NCI-H1048 (cell line): ENCODE results near the gene PYY.
A peak's percentile ranks its signal among the peaks of the same experiment; 100 is the strongest.
"Not testable (repeated sequence)": the region's sequence is repeated elsewhere in the genome, so short reads cannot be mapped to it uniquely, and the experiment has no call there.

Source experiments
- DNase-seq: peaks from one replicate; lab custom pipeline; 2025; lab: John Stamatoyannopoulos, UW

PYY gene

GRCh38 chr17:43953746-43954145 is at the start of gene PYY:
TSS of gene PYY (minus strand) at chr17:43953940. CDS start at chr17:43953483, 457 bp downstream.
- no peak for DNase-seq

DNA sequence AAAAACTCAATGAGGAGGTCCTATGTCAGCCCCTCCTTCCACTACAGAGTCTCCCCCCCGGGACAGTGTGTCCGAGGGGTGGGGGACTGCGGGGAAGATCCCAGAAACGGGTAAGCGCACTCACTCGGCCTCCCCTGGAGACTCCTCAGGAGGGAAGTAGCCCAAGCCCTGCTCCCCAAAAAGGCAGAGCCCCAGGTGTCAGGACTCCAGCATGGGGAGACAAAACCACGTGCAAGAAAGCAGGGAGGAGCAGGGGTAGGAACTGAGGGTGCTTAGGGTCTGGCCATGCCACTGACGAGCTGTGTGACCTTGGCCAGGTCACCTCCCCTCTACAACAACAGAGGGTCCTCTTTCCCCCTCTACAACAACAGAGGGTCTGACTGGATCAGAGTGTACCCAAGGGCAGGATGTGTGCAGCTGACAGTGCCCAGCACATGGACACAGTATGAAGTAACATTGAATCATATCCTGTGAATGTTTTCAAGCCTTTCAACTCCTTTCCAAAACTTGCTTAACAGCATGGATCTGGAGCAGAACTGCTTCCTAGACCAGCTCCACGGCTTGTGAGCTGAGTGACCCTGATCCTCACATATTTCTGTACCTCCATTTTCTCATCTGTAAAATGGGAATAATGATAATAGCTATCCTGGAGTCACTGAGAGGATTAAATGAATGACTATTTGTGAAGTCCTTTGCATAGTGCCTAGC is 48.6 kb upstream of the PYY start:
- DNase-seq: no peak

DNA sequence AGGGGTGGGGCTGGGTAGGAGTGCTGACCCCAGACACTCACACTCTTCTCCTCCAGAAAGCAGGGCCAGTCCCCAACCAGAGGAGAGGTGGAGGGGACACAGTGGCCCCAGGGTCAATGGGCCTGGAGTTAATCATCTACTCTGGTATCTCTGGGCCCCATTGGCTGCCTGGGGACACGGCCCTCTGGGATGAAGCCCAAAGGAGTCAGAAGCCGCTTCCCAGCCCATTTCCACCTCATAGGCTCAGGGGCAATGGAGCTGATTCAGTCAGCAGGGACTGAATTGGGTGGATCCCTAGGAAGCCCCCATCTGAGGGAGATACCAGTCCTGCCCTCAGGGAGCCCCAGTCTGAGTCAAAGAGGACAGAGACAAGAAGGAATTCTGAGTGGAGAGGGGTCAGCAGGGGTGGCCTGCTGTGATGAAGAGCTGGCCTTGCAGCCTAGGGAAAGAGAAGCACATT is 47.8 kb upstream of the PYY start:
- DNase-seq: no peak

GRCh38 chr17:44000871-44001460 is 47.2 kb upstream of the PYY start:
- DNase-seq: no peak

DNA sequence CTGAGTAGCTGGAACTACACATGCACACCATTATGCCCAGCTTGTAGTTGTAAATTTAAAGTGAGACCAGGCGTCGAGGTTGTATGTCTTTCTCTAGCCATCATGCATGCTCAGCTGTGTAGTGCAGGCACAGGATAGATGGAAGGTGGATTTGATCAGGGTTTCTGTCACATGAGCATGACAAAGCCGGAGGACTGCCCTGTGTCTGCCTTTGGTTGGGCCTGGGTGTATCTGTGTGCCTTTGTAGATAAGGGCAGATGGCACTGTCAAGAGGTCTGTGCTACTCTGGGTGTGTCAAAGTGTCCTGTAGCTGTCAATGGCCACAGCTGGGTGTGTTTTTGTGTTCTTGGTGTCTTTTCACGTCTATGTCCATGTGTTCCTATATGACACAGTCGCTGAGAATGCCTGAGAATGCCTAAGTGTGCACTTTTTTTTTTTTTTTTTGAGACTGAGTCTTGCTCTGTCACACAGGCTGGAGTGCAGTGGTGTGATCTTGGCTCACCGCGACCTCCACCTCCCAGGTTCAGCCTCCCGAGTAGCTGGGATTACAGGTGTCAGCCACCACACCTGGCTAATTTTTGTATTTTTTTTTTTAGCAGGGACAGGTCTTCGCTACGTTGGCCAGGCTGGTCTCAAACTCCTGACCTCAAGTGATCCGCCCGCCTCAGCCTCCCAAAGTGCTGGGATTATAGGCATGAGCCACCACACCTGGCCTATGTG is 46.6 kb upstream of the PYY start:
- no peak for DNase-seq

GRCh38 chr17:43999024-43999423 is 45.3 kb upstream of the PYY start:
- DNase-seq: no peak

- no peak for DNase-seq
Observed at GRCh38 chr17:43998552-43998951, 44.8 kb upstream of the PYY start.

DNA sequence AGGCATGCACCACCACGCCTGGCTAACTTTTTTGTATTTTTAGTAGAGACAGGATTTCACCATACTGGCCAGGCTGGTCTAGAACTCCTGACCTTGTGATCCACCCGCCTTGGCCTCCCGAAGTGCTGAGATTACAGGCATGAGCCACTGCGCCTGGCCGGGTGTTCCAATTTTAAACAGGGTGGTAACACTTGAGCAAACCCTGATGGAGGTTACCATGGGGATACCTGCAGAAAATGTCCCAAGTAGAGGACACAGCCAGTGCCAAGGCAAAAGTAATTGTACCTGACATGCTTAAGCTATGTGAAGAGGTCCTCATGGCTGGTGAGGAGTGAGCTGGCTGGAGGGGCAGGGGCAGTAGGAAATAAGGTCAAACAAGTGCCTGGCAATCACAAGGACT is 43.4 kb upstream of the PYY start:
- not testable (repeated sequence) for DNase-seq

DNA sequence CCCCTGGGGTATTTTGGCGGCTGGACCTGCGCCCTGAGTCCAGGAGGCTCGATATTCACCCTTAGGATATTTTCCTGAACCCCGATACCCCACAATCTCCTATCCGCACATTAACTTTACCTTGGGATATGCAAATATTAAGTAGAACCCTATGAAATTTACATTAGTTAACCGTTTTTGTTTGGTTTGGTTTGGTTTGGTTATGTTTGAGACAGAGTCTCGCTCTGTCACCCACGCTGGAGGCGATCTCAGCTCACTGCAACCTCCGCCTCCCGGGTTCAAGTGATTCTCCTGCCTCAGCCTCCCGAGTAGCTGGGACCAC is 41.4 kb upstream of the PYY start:
- no peak for DNase-seq

- peak; percentile 24 for DNase-seq
Observed at GRCh38 chr17:43994272-43995149, 40.8 kb upstream of the PYY start.

GRCh38 chr17:43992641-43993040 is 38.9 kb upstream of the PYY start:
- no peak for DNase-seq

GRCh38 chr17:43988301-43988700 is 34.6 kb upstream of the PYY start:
- no peak for DNase-seq

GRCh38 chr17:43987131-43988021 is 33.6 kb upstream of the PYY start:
- no peak for DNase-seq

DNA sequence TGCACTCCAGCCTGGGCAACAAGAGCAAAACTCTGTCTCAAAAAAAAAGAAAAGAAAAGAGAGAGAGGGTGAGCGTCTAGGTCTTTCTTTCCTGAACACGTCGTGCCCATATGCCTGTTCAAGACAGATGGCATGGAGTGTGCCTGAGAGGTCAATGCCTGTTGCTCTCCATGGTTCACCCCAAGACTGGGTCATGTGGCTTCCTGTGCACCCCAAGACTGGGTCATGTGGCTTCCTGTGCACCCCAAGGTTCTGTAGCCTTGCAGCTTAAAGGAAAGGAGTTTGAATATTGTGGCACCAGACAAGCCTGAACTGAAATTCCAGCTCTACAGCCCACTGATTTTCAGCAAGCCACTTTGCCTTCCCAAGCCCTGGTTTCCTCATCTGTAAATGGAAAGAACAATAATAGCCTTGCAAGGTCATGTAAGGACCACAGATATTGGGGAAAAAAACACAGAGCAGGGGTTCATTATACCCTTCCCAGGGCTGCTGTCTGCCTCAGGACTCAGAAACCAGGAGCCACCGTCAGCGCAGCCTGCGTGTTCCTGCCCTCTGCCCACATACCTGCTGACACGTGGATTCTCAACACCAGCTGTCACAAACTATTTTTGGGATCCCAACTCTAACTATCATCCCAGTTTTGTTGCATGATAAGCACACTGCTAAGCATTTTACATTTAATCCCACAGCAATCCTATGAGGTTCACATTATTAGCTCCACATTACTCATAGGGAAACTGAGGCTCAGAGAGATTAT is 32.7 kb upstream of the PYY start:
- no peak for DNase-seq

DNA sequence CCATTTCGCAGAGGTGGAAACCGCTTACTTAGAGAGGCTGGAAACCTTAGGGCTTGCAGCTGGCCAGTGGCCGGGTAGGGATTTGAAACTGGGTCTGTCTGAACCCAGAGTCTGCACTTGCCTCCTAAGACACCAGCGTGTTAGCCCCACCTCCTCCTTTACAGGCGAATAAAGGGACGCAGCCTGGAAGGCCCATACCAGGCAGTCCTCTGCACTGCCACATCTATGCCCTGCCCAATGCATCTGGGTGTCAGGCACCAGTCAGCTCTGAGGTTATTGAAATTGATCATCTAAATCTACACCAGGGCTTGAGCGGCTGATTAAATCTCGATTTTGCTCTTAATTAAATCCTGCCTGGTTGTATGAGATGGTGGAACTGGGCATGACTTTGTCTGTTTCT is 30.8 kb upstream of the PYY start:
- no peak for DNase-seq

DNA sequence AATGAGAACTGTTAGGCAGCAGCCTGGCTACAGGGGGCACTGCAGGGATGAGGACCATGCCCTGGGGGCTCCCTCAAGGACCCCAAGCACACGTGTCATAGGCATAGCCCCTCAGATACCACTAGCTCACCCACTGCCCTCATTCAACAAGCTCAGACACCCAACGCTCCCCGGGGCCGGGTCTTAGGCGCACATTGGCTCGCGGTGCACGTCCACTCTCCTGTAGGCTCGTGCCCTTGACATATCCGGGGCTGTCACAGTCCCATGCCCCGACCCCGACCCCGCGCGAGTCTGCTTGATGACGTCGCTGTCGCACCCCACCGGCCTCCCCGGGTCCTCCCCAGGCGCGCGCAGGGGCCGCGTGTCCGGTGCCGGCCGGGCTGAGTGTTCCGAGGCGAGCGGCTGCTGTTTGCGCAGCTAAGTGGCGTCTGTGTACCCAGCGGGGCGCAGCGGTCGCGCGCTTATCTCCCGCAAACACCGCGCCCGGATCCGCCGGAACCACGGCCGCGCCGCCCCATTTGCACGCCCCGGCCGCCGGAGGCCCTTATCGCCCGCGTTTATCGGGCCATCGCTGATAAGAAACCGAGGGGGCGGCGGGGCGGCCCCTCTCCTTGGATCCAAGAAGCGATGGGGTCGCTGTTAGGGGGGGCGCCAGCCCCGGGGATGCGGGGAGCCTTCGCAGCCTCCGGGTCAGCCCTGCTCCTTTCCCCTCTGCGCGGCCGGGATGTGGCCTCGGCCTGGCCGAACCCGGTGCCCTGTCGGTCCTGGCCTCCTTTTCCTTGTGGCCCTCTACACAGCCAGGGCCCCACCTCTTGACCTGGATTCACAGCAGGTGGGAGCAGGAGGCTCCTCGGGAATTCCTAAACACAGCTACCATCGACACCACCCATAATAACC is 30.0 kb upstream of the PYY start:
- DNase-seq: no peak

DNA sequence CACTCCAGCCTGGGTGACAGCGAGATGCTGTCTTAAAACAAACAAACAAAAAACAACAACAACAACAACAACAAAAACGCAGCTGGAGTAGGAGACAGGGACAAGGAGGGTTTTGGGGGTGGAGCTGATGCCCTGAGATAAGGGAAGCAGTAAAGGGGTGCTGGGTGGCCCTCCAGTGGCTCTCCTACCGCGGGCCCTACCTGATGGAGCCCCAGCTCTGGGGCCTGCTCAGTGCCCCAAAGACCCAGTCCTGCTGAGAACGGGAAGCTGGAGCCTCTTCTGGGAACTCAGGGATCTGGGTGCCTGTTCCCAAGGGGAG is 29.4 kb upstream of the PYY start:
- DNase-seq: no peak

DNA sequence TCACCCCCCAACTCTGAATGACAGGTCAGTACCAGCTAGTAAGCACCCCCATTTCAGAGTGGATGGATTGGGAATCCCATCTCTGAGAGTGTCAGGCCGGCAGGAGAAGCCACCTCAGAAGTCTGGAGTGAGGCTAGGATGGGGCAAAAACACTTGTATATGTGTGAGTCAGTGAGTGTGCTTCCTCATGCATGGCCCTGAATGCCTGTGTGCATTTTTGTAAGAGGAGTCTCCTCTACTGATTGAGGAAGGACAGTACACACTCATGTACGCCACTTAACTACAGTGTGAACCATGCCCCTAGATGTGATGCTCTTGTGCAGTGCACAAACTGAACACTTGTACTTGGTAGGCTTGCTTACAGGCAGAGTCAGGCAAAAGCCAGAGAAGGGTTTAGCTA is 28.4 kb upstream of the PYY start:
- no peak for DNase-seq

DNA sequence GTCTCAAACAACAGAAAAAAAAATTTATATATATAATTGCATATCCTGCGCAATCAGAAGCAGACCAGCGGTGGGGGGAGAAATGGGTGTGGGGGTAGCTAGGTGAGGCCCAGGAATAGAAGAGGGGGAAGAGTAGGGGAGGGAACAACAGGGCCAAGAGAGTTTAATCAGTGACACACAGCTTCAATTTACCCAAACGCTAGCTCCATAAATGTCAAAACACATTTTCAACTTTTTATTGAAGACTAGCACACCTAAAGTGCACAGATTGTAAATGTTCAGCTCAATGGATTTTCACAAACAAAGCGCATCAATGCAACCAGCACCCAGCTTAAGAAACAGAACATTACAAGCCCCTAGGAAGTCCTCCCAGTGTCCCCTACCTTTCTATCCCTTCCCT is 25.9 kb upstream of the PYY start:
- DNase-seq: no peak

DNA sequence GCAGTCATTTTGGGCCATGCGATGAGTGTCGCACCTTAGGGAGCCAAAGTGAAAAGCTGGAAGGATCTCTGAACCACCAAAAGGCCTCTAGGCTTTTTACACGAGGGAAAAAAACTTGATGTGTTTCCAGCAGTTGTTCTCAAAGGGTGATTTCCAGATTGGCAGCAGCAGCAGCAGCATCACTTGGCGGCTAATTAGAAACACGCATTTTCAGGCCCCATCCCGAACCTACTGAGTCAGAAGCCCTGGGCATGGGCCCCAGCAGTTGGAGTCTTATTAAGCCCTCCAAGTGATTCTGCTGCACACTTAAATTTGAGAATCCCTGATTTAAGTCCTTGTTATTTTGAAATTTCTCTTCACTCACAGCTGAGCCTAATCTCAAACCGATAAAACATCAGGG is 25.3 kb upstream of the PYY start:
- no peak for DNase-seq
